ENCODE data around the gene C2CD2.

DNA sequence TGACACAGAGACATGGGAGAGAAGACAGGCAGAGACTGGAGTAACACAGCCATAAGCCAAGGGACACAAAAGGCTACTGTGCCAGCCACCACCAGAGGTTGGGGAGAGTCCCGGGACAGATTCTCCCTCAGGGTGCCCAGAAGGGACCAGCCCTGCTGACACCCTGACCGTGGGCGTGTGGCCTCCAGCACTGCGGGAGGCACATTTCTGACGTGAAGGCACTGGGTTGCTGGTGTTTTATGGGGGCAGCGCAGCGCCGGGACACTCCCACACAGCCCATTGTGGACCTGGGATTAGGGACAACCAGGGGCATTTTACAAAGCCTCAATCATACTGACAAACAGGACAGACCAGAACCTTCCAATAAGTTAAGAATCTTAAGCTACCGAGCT lies 100.9 kb downstream of the C2CD2 start:
- TF ChIP-seq, protein P1, sequence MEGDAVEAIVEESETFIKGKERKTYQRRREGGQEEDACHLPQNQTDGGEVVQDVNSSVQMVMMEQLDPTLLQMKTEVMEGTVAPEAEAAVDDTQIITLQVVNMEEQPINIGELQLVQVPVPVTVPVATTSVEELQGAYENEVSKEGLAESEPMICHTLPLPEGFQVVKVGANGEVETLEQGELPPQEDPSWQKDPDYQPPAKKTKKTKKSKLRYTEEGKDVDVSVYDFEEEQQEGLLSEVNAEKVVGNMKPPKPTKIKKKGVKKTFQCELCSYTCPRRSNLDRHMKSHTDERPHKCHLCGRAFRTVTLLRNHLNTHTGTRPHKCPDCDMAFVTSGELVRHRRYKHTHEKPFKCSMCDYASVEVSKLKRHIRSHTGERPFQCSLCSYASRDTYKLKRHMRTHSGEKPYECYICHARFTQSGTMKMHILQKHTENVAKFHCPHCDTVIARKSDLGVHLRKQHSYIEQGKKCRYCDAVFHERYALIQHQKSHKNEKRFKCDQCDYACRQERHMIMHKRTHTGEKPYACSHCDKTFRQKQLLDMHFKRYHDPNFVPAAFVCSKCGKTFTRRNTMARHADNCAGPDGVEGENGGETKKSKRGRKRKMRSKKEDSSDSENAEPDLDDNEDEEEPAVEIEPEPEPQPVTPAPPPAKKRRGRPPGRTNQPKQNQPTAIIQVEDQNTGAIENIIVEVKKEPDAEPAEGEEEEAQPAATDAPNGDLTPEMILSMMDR (IDR thresholded peaks at IDR 0.05), result no peak
- no peak for TF ChIP-seq EZH2 (IDR thresholded peaks at IDR 0.05; ENCODE audit: borderline replicate concordance, insufficient read depth, low read depth, low read length, poor library complexity, severe bottlenecking)
